ENCODE results near the gene MYOCD.

- TF ChIP-seq POLR2A (IDR thresholded peaks at IDR 0.05) (no peak), CTCF (IDR thresholded peaks at IDR 0.05) (no peak)
Measured at GRCh38 chr17:12618557-12618956, 47.1 kb upstream of the MYOCD start.
